ENCODE measurements around the gene PSMC4. TPM values are rescaled to one million over a fixed set of nuclear protein-coding genes. Genes with fewer than 3 reads are reported as not detected.

Gene PSMC4
- total RNA-seq, 8 experiments from 2014 or later: 86.5 to 155 (median 127) TPM

DNA sequence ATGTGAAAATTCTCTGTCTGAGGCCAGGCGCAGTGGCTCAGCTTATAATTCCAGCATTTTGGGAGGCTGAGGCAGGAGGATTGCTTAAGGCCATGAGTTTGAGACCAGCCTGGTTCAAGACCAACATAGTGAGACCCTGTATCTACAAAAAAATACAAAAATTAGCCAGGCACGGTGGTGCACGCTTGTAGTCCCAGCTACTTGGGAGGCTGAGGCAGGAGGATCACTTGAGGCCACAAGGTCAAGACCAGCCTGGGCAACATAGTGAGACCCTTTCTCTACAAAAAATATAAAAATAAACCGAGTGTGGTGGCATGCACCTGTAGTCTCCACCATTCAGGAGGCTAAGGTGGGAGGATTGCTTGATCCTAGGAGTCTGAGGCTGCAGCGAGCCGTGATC, 34.3 kb upstream of the PSMC4 start:
- no peak for ATAC-seq (replicated peaks in 6 of 8)
- in situ Hi-C loops (cut with MboI; ENCODE audit: low pct_unique_long_range_greater_than_20kb in 2 of 9, low sequenced_read_pairs in 9 of 9, unreplicated experiment in 9 of 9): no loop called here
- WGBS, 10 experiments: 0 to 100% (median 70%) methylated on average over 1 to 4 of the region's 6 CpGs; no CpG with 5 or more reads in 1 of the 10 experiments
- no peak overlapping the region for H3K4me3 ChIP-seq
- H3K4me1 ChIP-seq (replicated peaks in 1 of 2): no peaks in the 10 kb centered on the region
- no peak overlapping the region for H3K27ac ChIP-seq

DNA sequence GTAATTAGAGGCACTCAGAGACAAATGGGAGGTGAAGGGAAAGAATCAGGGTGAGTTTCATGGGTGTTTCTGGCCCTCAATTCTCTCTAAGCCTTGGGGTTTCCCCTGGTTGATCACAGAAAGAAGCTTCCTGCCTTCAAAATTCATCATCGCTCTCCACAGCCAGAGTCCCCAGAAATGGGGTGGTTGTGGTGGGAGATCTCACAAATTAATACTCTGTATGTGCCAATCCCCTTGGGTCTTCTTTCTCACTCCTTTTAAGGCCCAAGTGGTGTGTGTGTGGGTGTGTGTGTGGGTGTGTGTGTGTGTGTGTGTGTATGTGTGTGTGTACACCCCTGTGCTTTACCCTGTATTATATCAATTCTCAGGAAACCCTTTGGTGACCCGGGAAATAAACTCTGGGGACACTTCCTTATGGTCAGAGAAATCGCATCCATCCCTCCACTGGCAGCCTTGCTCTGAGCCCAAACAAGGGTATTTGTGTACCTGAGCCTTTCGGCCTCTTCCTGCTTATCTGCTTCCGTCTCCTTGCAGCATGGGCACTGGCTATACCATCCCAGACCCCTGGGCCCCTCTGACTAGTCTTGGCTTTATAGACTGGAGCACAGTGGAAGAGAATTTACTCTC, 33.8 kb upstream of the PSMC4 start:
- H3K4me1 ChIP-seq (replicated peaks in 1 of 2): no peaks in the 10 kb centered on the region
- H3K4me3 ChIP-seq: no peak overlapping the region
- ATAC-seq (replicated peaks in 6 of 8): no peak
- WGBS, 10 experiments: 62 to 100% (median 90%) methylated on average over 1 to 3 of the region's 5 CpGs; no CpG with 5 or more reads in 3 of the 10 experiments
- H3K27ac ChIP-seq: no peak overlapping the region
- in situ Hi-C loops (cut with MboI; ENCODE audit: low pct_unique_long_range_greater_than_20kb in 2 of 9, low sequenced_read_pairs in 9 of 9, unreplicated experiment in 9 of 9): no loop called here

DNA sequence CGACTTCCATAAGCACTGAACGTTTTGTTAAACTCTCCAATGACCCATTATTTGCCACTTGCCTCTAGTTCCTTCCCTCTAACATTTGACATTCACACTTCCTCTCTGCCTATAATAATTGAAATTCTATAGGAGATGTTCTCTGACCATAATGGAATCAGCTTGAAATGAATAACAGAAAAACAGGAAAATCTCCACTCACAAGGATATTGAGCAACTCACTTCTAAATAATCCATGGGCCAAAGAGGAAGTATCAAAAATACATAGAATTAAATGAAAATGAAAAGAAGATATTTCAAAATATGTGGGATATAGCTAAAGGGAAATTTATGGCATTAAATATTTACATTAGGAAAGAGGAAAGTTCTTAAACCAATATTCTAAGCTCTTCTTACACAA, 33.2 kb upstream of the PSMC4 start:
- no peak overlapping the region for H3K4me3 ChIP-seq
- no peak for ATAC-seq (replicated peaks in 6 of 8)
- H3K27ac ChIP-seq: no peak overlapping the region
- in situ Hi-C loops (cut with MboI; ENCODE audit: low pct_unique_long_range_greater_than_20kb in 2 of 9, low sequenced_read_pairs in 9 of 9, unreplicated experiment in 9 of 9): no loop called here
- H3K4me1 ChIP-seq (replicated peaks in 1 of 2): no peaks in the 10 kb centered on the region
- WGBS, 10 experiments: 0 to 60% (median 30%) methylated on average over 1 to 2 of the region's 2 CpGs; no CpG with 5 or more reads in 3 of the 10 experiments

DNA sequence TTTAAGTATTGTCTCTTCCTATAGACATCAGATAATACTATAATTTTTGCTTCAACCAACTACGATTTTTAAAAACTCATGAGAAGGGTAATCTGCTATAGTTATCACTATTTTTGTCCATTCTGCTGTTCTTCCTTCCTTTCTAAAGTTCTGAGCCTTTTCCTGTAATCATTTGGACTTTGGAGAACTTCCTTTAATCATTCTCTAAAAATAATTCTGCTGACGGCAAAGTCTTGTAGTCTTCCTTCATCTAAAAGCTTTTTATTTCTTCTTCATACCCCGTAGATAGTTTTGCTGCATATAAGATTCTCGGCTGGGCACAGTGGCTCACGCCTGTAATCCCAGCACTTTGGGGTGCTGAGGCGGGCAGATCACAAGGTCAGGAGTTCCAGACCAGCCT, 31.4 kb upstream of the PSMC4 start:
- 23 to 100% (median 78%) methylated on average over 1 to 6 of the region's 6 CpGs for WGBS, 10 experiments
- ATAC-seq (replicated peaks in 6 of 8): no peak
- no peak overlapping the region for H3K27ac ChIP-seq
- in situ Hi-C loops (cut with MboI; ENCODE audit: low pct_unique_long_range_greater_than_20kb in 2 of 9, low sequenced_read_pairs in 9 of 9, unreplicated experiment in 9 of 9): no loop called here
- no peak overlapping the region for H3K4me3 ChIP-seq
- H3K4me1 ChIP-seq (replicated peaks in 1 of 2): no peaks in the 10 kb centered on the region

DNA sequence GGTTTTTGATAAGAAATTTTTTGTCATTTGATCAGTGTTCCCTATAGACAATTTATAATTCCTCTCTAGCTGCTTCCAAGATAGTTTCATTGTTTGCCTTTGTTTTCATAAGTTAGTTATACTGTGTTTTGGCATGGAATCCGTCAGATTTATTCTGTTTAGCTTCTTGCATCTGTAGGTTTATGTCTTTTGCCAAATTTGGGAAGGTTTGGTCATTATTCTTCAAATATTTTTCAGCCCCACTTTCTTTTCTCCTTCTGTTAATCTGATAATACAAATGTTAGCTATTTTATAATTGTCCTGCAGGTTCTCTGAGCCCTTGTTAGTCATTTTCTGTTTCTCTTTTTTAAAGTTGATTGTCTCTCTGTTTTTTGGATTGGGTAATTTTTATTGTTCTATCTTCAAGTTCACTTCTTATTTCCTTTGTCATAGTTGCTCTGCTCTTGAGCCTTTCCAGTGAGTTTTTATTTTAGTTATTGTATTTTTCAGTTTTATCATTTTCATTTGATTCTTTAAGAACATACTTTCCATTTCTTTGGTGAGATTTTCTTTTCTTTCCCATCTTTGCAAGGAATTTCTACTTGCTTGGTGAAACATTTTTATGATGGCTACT, 30.6 kb upstream of the PSMC4 start:
- Histone ChIP-seq H3K4me1 (replicated peaks in 1 of 2) (no peaks in the 10 kb centered on the region), H3K4me3 (no peak overlapping the region), H3K27ac (no peak overlapping the region)
- ATAC-seq (replicated peaks in 6 of 8): no peak
- 0 to 86% (median 57%) methylated on average over 1 of the region's 1 CpG; no CpG with 5 or more reads in 1 of the 10 experiments for WGBS, 10 experiments
- in situ Hi-C loops (cut with MboI; ENCODE audit: low pct_unique_long_range_greater_than_20kb in 2 of 9, low sequenced_read_pairs in 9 of 9, unreplicated experiment in 9 of 9): no loop called here

DNA sequence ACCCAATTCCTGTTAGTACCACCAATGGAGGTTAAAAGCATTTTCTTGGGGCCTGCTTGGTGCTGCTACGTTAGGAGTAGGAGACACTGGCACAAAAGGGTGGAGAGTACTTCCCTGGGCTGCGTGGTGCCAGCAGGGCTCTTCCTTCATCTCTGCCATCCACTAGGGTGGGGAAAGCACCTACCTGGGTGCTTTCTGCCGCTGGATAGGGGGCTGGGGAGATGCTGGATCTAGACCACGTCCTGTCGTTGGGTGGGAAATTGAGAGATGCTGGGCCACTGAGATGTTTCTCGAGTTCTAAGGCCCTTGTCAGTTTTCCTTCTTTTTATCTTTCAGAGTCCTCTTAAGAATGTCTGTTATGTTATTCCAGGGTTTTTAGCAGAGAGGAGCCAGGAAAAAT, 29.8 kb upstream of the PSMC4 start:
- 13 to 92% (median 70%) methylated on average over 1 to 3 of the region's 6 CpGs; no CpG with 5 or more reads in 3 of the 10 experiments for WGBS, 10 experiments
- H3K4me1 ChIP-seq (replicated peaks in 1 of 2): no peaks in the 10 kb centered on the region
- ATAC-seq (replicated peaks in 6 of 8): no peak
- H3K27ac ChIP-seq: no peak overlapping the region
- in situ Hi-C loops (cut with MboI; ENCODE audit: low pct_unique_long_range_greater_than_20kb in 2 of 9, low sequenced_read_pairs in 9 of 9, unreplicated experiment in 9 of 9): no loop called here
- no peak overlapping the region for H3K4me3 ChIP-seq

DNA sequence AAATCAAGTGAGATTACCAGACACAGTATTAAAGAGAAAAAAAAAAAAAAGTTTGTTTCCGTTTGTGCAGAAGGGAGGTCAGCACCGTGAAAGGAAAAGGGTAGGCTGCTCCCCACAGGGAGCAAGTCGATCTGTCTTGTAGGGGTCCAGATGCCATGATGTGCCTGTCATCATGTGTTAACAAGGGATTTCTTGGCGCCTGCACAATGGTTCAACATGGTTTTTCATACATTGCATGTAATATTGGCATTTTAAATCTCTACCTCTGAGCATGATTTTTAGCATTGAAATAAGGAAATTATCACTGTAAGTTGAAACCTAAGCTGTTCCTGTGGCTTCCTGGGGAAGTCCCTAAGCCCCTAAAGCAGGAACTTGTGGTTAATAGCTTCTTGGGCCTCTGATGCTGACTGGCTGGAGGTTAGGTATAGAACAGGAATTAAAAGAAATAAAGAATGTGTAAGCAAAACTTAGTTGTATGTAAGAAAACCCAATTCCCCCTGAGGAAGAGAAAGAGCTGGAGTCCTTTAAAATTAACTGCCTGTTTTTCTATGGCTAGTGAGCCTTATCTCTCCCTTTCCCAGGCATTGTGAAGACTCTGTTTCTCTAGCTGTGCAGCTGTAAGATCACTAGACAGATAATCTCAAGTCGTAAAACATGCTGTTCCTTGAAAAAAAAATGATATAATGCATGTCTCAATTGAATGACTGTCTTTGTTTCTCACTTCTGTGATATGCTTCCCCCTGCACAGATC, 29.2 kb upstream of the PSMC4 start:
- 0 to 80% (median 31%) methylated on average over 1 to 5 of the region's 5 CpGs; no CpG with 5 or more reads in 1 of the 10 experiments for WGBS, 10 experiments
- peak in 1 of 8 experiments; percentile 36 for ATAC-seq (replicated peaks in 6 of 8)
- in situ Hi-C loops (cut with MboI; ENCODE audit: low pct_unique_long_range_greater_than_20kb in 2 of 9, low sequenced_read_pairs in 9 of 9, unreplicated experiment in 9 of 9): no loop called here
- H3K27ac ChIP-seq: no peak overlapping the region
- H3K4me3 ChIP-seq: no peak overlapping the region
- no peaks in the 10 kb centered on the region for H3K4me1 ChIP-seq (replicated peaks in 1 of 2)

DNA sequence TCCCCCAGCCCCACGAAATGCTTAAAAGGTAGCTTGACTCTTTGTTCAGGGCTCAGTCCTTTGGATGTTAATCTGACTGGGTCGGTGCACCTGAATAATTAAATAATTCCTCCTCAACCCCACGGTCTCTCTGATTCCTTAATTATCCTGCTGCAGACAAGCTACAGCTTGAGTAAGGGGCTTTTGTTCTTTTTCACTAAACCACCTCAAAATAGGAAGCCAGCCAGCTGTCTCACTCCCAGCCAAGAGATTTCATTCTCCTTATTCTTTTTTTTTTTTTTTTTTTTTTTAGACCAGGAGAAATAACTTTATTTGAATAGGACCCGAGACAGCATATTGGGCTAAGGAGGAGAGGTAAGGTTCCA, 28.6 kb upstream of the PSMC4 start:
- no peak overlapping the region for H3K27ac ChIP-seq
- H3K4me1 ChIP-seq (replicated peaks in 1 of 2): no peaks in the 10 kb centered on the region
- no peak for ATAC-seq (replicated peaks in 6 of 8)
- H3K4me3 ChIP-seq: no peak overlapping the region
- in situ Hi-C loops (cut with MboI; ENCODE audit: low pct_unique_long_range_greater_than_20kb in 2 of 9, low sequenced_read_pairs in 9 of 9, unreplicated experiment in 9 of 9): no loop called here
- 0 to 64% (median 33%) methylated on average over 1 to 4 of the region's 4 CpGs; no CpG with 5 or more reads in 1 of the 10 experiments for WGBS, 10 experiments

DNA sequence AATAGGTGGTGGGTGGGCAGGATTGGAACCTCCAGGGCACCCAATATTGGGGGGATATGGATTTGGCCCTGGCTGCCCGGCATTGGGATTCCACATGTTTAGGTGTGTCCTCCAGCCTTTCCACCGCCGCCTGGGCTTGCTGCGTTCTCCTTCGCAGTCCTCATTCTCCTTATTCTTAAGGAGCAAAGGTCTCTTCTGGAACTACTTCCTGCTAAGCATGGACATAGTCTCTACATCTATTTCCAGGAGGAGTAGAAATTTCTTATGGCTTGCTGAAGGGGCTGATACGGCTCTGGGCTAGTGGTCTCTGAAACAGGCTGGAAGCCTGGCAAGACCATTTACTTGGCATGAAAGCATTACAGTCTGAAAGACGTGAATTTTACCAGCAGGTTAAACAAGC, 27.4 kb upstream of the PSMC4 start:
- in situ Hi-C loops (cut with MboI; ENCODE audit: low pct_unique_long_range_greater_than_20kb in 2 of 9, low sequenced_read_pairs in 9 of 9, unreplicated experiment in 9 of 9): no loop called here
- WGBS, 10 experiments: 0 to 83% (median 55%) methylated on average over 1 to 3 of the region's 7 CpGs; no CpG with 5 or more reads in 1 of the 10 experiments
- H3K4me3 ChIP-seq: no peak overlapping the region
- H3K4me1 ChIP-seq (replicated peaks in 1 of 2): no peaks in the 10 kb centered on the region
- H3K27ac ChIP-seq: no peak overlapping the region
- ATAC-seq (replicated peaks in 6 of 8): no peak

DNA sequence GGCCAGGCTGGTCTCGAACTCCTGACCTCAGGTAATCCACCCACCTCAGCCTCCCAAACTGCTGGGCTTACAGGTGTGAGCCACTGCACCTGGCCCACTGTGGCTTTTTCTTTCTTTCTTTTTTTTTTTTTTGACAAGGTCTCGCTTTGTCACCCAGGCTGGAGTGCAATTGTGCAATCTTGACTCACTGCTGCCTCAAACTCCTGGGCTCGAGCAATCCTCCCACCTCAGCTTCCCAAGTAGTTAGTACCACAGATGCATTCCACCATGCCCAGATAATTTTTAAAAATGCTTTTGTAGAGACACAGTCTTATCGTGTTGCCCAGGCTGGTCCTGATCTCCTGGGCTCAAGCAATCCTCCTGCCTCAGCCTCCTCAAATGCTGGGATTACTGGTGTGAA, 24.4 kb upstream of the PSMC4 start:
- no peak overlapping the region for H3K4me3 ChIP-seq
- in situ Hi-C loops (cut with MboI; ENCODE audit: low pct_unique_long_range_greater_than_20kb in 2 of 9, low sequenced_read_pairs in 9 of 9, unreplicated experiment in 9 of 9): no loop called here
- ATAC-seq (replicated peaks in 6 of 8): no peak
- WGBS, 10 experiments: 57 to 91% (median 81%) methylated on average over 1 to 4 of the region's 4 CpGs; no CpG with 5 or more reads in 2 of the 10 experiments
- H3K27ac ChIP-seq: no peak overlapping the region
- H3K4me1 ChIP-seq (replicated peaks in 1 of 2): no peaks in the 10 kb centered on the region

DNA sequence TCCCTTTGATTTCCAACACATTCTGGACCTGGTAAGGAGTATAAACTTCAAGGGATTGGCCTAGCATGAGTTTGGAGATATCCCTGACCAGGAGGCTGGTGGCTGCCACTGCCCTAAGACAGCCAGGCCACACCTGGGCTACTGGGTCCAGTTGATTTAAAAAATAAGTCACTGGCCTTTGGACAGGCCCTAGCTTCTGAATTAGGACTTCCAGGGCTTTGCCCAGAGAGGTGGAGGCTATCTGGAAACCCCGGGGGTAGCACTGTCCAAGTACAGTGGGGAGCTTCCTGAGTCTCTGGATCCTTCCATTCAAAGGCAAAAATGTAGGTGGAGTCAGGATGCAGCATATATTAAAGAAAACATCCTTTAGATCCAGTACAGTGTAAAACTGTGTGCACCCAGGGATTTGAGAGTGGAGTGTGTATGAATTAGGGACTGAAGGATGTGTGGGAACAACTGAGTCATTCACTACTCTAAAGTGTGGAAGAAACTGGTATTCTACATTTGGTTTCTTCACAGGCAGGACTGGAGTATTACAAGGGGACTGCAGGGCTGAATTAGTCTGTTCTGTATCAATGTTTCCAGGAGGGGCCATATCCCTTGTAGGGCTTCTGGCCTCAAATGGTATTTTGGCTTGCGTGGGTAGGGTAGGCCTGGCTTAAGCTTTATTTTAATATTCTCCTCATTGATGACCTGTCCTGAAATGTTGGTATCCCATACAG, 21.8 kb upstream of the PSMC4 start:
- H3K4me1 ChIP-seq (replicated peaks in 1 of 2): no peaks in the 10 kb centered on the region
- no peak for ATAC-seq (replicated peaks in 6 of 8)
- in situ Hi-C loops (cut with MboI; ENCODE audit: low pct_unique_long_range_greater_than_20kb in 2 of 9, low sequenced_read_pairs in 9 of 9, unreplicated experiment in 9 of 9): no loop called here
- H3K4me3 ChIP-seq: no peak overlapping the region
- 17 to 100% (median 68%) methylated on average over 1 to 2 of the region's 2 CpGs; no CpG with 5 or more reads in 2 of the 10 experiments for WGBS, 10 experiments
- H3K27ac ChIP-seq: no peak overlapping the region

DNA sequence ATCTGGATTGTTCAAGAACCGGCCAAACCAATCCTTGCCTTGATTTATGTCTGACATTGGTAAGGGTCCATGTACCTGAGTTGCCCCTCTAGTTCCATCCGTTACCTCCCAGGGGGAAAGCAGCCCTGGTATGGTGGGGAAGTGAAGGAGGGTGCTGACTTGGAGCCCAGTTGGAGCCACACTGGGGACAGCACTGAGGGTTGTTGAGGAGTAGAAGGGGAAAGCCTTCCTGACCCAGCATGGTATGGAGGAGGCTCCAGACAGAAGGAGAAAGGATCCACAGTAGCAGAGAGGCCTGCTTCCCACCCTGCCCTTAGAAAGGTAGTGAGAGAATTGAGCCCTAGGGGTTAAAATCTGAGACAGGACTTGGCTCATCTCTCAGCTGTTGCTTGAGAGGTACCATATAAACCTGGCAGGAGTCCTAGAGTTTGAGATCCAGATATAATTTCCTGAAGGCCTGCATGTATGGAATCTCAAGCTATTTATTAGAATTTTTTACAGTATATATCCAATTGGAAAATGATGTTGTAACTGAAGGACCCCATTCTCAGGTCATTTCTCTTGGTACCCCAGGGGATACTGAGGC, 19.8 kb upstream of the PSMC4 start:
- no peak for ATAC-seq (replicated peaks in 6 of 8)
- in situ Hi-C loops (cut with MboI; ENCODE audit: low pct_unique_long_range_greater_than_20kb in 2 of 9, low sequenced_read_pairs in 9 of 9, unreplicated experiment in 9 of 9): loop anchor here in 3 of 9 experiments (25.0 kb wide), 2 partner anchors 139 to 164 kb away; partner anchors contain the start of gene LEUTX (in 2 of the 3)

More for the DNA sequence above, 19.8 kb upstream of the PSMC4 start:
- WGBS, 10 experiments: 22 to 100% (median 73%) methylated on average over 1 to 2 of the region's 2 CpGs; no CpG with 5 or more reads in 4 of the 10 experiments
- Histone ChIP-seq H3K27ac (no peak overlapping the region), H3K4me1 (replicated peaks in 1 of 2) (no peaks in the 10 kb centered on the region), H3K4me3 (no peak overlapping the region)

Measured in motor neuron (in vitro differentiated cells).